Stimulated activated CD8-positive, alpha-beta memory T cell treated with anti-CD3 and anti-CD28 coated beads, Interleukin-7, amount 100 ng/mL, for 1 hour (primary cell): Measurements from ENCODE around the gene PMIS2.

Source experiments
- DNase-seq, 2 donors: peaks; one replicate each; pipeline ENCODE4 v3.0.0-alpha.2; 2020; ENCODE audit warnings: low read depth in 2 of 2

The PMIS2 gene

DNA sequence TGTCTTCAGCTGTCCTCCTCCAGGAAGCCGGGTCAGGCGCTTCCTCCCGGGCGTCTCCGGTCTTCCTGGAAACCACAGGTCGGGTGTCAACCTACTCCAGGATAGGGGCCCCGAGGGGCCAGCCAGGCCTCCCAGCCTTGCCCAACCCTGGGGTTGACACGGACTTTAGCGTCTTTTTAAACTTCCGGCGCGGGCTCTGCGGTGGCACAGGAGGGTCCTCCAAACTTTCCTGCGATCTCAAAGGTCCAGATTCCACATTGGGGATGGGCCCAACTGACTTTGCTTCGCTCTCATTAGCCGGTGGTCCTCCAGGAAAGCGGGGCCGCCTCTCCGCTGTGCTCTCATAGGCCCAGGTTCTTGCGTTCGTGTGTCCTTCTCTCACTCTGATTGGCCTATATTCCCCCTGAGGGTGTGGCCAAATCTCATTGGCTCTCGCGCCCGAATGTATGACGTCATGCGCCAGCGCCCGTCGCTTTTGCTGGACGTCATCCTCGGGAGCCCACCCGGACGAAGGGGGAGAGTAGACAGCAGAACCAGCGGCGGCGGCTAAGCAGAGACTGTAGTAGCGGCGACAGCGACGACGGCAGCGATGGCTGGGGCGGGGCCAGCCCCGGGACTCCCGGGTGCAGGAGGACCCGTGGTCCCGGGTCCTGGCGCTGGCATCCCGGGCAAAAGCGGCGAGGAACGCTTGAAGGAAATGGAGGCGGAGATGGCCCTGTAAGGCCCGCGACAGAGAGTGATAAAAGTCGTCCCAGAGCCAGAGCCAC, 42.8 kb downstream of the PMIS2 start, which contains the start of gene RBM42:
TSS of gene RBM42 (plus strand) at position 472 of the 767 bp plus-strand sequence. CDS start at position 590, 118 bp downstream.
- DNase-seq: peak; percentile 96 to 99

DNA sequence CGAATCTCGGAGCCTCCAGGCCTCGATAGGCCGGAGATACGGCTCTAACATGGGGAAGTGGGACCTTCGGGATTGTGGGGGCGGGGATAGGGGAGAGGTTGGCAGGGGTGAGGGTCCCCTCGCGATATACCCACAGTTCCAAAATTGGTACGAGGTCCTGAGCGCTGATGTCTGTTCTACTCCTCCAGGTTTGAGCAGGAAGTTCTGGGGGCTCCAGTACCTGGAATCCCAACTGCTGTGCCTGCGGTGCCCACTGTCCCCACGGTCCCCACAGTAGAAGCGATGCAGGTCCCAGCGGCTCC, 43.3 kb downstream of the PMIS2 start:
- DNase-seq: no peak

DNA sequence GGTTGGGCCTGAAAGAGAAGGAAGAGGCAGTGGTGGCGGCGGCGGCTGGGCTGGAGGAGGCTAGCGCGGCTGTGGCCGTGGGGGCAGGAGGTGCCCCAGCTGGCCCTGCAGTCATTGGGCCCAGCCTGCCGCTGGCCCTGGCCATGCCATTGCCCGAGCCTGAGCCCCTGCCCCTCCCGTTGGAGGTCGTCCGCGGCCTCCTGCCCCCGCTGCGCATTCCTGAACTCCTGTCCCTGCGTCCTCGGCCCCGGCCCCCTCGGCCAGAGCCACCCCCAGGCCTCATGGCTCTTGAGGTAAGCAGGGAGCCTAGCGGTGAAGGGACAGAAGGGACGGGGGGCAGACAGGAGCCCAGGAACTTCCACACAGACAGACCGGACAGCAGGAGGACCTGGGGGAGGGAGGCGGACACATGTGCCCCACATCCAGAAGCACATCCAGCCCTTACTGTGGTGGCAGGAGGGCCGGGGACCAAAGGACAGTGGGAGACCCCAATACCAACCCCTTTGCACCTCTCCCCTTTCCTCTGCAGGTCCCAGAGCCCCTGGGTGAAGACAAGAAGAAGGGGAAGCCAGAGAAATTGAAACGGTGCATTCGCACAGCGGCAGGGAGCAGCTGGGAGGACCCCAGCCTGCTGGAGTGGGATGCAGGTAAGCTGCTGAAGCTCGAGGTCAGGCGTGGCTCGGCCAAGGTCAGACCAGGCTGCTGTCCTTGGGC, 47.9 kb downstream of the PMIS2 start:
- no peak for DNase-seq

DNA sequence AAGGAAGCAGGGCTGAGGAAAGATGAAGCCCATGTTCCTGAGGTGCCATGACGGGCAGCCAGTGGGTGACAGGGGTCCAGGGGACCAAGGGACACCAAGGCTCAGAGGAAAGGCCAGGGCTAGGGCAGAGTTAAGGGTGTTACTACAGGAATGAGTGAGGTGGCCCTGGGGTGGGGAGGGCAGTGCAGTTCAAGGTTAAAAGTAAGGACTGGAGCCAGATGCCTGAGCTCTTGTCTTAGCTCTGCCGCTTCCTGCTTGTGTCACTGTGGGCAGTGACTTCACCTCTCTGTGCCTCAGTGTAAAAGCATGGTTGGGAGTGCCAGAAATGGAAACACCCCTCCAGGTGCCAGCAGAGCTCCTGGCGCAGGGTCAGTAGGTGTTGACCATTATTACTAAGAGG, 50.7 kb downstream of the PMIS2 start:
- DNase-seq: no peak
